Gastroesophageal sphincter (tissue), 4 donors: ENCODE data around the gene CD200R1L. TPM values are rescaled to one million over a fixed set of nuclear protein-coding genes. Genes with fewer than 3 reads are reported as not detected.

Experiments
- ATAC-seq: fragments of 150-250 bp; one replicate; pipeline ENCODE4 v1.9.1; 2016; ENCODE audit warnings: mild to moderate bottlenecking, moderate library complexity
- H3K27ac ChIP-seq, 4 donors: fragments of 200-600 bp; sonication (generic) in 3 of 4; 1 replicate in 3 of 4; 2 replicates in 1 of 4; pipeline ENCODE4 v1.5.1; 2016 to 2019
- H3K27me3 ChIP-seq: fragments of 200-600 bp; sonication (generic); one replicate; pipeline ENCODE4 v1.5.1; 2019
- H3K36me3 ChIP-seq, 2 donors: fragments of 200-600 bp; sonication (generic); one replicate each; pipeline ENCODE4 v1.5.1; 2019; ENCODE audit warnings: control low read depth in 1 of 2
- H3K4me1 ChIP-seq, 3 donors: fragments of 200-600 bp; sonication (generic); 1 replicate in 2 of 3; 2 replicates in 1 of 3; pipeline ENCODE4 v1.5.1; 2016 to 2019; ENCODE audit warnings: control low read depth in 2 of 3
- H3K4me3 ChIP-seq, 2 donors: fragments of 200-600 bp; sonication (generic); one replicate each; pipeline ENCODE4 v1.5.1; 2019; ENCODE audit warnings: mild to moderate bottlenecking in 1 of 2, moderate library complexity in 1 of 2
- H3K9me3 ChIP-seq, 3 donors: fragments of 200-600 bp; sonication (generic); one replicate each; pipeline ENCODE4 v1.5.1; 2017 to 2019; ENCODE audit warnings: control low read depth in 2 of 3
- EP300 ChIP-seq: sonication (generic); formaldehyde crosslinking; IDR thresholded peaks from one replicate; pipeline ENCODE4 v1.6.1; 2017; ENCODE audit warnings: antibody characterized with exemption, mild to moderate bottlenecking
- POLR2A ChIP-seq, 2 donors: fragments of 450-650 bp; IDR thresholded peaks; one replicate each; pipeline ENCODE4 v1.6.1; 2017; ENCODE audit warnings: antibody characterized with exemption in 2 of 2, mild to moderate bottlenecking in 2 of 2, moderate library complexity in 1 of 2
- POLR2AphosphoS5 ChIP-seq: sonication (generic); formaldehyde crosslinking; IDR thresholded peaks from one replicate; pipeline ENCODE4 v1.6.1; 2017; ENCODE audit warnings: antibody characterized with exemption
- WGBS, 2 donors: methylation state at CpG; one replicate each; pipeline ENCODE4 v1.1.5; 2018; ENCODE audit warnings: low coverage in 1 of 2; 5-methylcytosine and 5-hydroxymethylcytosine counted together
- total RNA-seq, 4 donors: library from RNA; depleted of rRNA; stranded (reverse); fragments of >200 nt; gene quantifications; one replicate each; pipeline ENCODE4 v1.1.0, GENCODE V29; 2016
- TF ChIP-seq, protein P1 (sequence below), 4 experiments: fragments of 200-600 bp in 2 of 4; fragments of 450-650 bp in 2 of 4; sonication (generic) in 1 of 4; IDR thresholded peaks; one replicate each; pipeline ENCODE4 v1.5.1; 2017 to 2019; ENCODE audit warnings: antibody characterized with exemption in 4 of 4, mild to moderate bottlenecking in 2 of 4, moderate library complexity in 2 of 4

The CD200R1L gene
- total RNA-seq, 4 donors from 2014 or later: not detected

DNA sequence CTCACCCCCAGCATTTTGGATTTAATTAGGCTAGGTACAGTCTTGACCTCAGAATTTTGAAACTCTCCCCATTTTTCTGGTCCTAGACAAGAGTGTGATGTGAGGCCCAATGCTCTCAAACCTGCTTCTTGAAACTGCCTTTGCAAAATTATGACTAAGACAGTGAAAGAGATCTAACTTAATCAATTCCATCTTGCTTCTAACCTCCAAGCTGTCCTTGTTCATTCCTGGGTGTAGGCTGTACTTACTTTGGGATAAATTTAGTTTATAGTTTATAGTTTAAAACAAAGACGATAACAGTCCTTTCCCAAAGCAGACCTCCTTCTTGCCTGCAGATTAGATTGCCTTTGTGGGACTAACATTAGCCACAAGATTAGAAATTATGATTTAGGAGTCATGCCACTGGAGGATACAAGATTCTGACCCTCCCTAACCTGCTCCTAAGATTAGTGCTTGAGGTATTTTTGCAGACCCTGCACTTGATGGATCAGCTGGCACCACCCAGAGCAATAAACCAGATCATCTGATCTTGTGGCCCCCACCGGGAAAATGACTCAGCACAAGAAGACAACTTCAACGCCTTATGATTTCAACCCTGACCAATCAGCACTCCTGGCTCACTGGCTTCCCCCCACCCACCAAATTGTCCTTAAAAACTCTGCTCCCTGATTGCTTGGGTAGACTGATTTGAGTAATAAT lies 59.6 kb downstream of the CD200R1L start:
- Histone ChIP-seq H3K36me3 (no peaks in the 10 kb centered on the region), H3K27ac (no peak overlapping the region), H3K4me1 (no peaks in the 10 kb centered on the region), H3K9me3 (no peaks in the 10 kb centered on the region), H3K4me3 (no peak overlapping the region), H3K27me3 (no peaks in the 10 kb centered on the region)
- WGBS, 2 donors: 63 to 83% methylated on average over 2 of the region's 3 CpGs
- no peak for TF ChIP-seq EP300
- TF ChIP-seq POLR2A (IDR thresholded peaks at IDR 0.05): no peak
- TF ChIP-seq POLR2AphosphoS5: no peak
- TF ChIP-seq, protein P1, sequence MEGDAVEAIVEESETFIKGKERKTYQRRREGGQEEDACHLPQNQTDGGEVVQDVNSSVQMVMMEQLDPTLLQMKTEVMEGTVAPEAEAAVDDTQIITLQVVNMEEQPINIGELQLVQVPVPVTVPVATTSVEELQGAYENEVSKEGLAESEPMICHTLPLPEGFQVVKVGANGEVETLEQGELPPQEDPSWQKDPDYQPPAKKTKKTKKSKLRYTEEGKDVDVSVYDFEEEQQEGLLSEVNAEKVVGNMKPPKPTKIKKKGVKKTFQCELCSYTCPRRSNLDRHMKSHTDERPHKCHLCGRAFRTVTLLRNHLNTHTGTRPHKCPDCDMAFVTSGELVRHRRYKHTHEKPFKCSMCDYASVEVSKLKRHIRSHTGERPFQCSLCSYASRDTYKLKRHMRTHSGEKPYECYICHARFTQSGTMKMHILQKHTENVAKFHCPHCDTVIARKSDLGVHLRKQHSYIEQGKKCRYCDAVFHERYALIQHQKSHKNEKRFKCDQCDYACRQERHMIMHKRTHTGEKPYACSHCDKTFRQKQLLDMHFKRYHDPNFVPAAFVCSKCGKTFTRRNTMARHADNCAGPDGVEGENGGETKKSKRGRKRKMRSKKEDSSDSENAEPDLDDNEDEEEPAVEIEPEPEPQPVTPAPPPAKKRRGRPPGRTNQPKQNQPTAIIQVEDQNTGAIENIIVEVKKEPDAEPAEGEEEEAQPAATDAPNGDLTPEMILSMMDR (IDR thresholded peaks at IDR 0.05): no peak
- no peak for ATAC-seq

DNA sequence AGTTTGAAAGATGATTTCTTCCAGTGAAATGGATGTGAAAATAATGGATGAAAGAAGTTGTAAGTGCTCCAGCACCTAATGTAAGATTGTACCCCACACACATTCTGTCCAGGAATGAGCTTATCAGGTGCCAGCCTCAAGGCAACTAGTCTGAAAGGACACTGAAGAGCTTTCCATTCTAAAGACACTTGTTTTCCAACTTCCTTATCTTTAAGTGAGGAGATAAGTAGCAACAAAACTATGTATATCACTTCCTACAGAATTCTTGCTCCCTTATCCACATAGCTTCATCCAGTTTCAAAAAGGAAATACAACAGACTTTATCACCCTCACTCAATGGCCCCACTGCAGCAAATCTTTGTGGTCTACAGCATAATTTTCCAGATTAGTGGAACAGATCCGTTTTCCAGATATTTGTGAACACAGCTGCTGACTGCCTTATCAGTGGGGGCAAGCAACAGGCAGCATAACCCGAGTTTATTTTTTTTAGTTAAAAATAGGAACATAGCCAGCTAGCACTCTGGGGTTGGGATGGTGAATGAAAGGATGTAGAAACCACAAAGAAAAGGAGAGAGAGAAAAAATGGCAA lies 60.6 kb downstream of the CD200R1L start:
- WGBS, 2 donors: 18 to 36% methylated on average over 2 of the region's 2 CpGs
- H3K4me1 ChIP-seq: no peaks in the 10 kb centered on the region
- H3K4me3 ChIP-seq: no peak overlapping the region
- H3K27ac ChIP-seq: no peak overlapping the region
- no peaks in the 10 kb centered on the region for H3K9me3 ChIP-seq
- no peaks in the 10 kb centered on the region for H3K36me3 ChIP-seq
- ATAC-seq: no peak
- no peak for TF ChIP-seq POLR2AphosphoS5
- TF ChIP-seq, protein P1 (IDR thresholded peaks at IDR 0.05): no peak
- no peaks in the 10 kb centered on the region for H3K27me3 ChIP-seq

DNA sequence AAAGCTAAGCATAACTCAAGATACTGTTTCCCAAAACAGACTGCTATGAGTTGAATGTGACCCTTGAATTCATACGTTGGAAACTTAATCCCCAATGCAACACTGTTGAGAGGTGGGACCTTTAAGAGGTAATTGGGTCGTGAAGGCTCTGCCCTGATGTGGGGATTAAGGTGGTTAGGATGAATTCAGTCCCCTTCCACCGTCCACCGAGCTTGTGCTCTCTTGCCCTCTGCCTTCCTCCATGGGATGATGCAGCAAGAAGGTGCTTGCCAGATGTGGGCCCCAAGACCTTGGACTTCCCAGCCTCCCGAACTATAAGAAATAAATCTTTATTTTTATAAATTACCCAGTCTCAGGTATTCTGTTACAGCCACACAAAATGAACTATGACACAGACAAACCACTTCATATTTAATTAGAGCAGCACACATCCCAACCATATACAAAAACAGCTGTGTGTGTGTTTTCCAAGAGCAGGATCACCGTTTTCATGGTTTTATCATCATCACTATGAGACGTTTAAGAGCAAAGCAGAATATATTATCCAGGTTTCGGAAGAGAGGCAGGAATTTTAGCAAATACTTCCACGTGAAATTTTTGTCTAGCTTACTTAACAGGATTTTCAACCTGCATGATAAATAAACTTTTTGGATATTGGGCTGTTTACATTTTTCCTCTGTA lies 61.2 kb downstream of the CD200R1L start:
- Histone ChIP-seq H3K27ac (no peak overlapping the region), H3K4me3 (no peak overlapping the region), H3K36me3 (no peaks in the 10 kb centered on the region), H3K9me3 (no peaks in the 10 kb centered on the region), H3K27me3 (no peaks in the 10 kb centered on the region), H3K4me1 (peaks cover 0 to under 1% (median 0%) of the 10 kb centered on the region in 3 donors)
- WGBS, 2 donors: 54 to 65% methylated on average over 8 to 9 of the region's 9 CpGs
- TF ChIP-seq, protein P1 (IDR thresholded peaks at IDR 0.05): no peak
- TF ChIP-seq EP300 (no peak), POLR2AphosphoS5 (no peak), POLR2A (IDR thresholded peaks at IDR 0.05) (no peak)
- no peak for ATAC-seq

DNA sequence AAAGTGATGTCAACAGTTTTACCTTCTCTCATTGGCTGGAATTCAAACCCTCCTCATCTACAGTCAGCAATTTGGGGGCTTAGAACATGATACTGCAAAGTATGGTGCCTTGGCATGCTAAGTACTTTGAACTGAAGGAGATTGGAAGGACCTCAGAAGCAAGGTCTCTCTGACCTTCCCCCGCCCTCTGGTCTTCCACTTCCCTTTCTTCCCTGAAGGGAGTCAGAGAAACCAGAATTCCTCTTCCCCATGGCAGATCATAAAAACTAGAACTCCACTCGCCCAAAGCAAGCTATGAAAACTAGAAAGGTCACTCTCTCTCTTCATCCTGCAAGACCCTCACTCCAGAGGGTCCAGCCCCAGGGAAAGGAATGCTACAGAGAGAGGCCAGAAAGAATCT lies 64.2 kb downstream of the CD200R1L start:
- 20 to 40% methylated on average over 1 to 2 of the region's 2 CpGs for WGBS, 2 donors
- Histone ChIP-seq H3K4me1 (peaks cover 3 to 24% (median 8%) of the 10 kb centered on the region in 3 donors), H3K36me3 (no peaks in the 10 kb centered on the region), H3K27me3 (no peaks in the 10 kb centered on the region), H3K4me3 (no peak overlapping the region), H3K27ac (no peak overlapping the region), H3K9me3 (no peaks in the 10 kb centered on the region)
- no peak for TF ChIP-seq POLR2AphosphoS5
- TF ChIP-seq EP300: no peak
- TF ChIP-seq, protein P1 (IDR thresholded peaks at IDR 0.05): no peak
- TF ChIP-seq POLR2A (IDR thresholded peaks at IDR 0.05): no peak
- ATAC-seq: no peak
